CD14-positive monocyte (primary cell): ENCODE results near the gene IGFALS. TPM values are rescaled to one million over a fixed set of nuclear protein-coding genes. Genes with fewer than 3 reads are reported as not detected.

ENCODE experiments used
- DNase-seq, 3 donors: peaks; one replicate each; pipeline ENCODE4 v3.0.0-alpha.2; 2011 to 2022
- H2AFZ ChIP-seq: 2 replicates; pipeline ENCODE4 v1.6.0; 2012; ENCODE audit warnings: mild to moderate bottlenecking, low read depth, low read length, inconsistent platforms; ENCODE audit not compliant: insufficient read depth, poor library complexity, severe bottlenecking
- H3K27ac ChIP-seq, 2 donors: 1 replicate in 1 of 2; 2 replicates in 1 of 2; pipeline ENCODE4 v1.5.1; 2012 to 2013; ENCODE audit warnings: low read length in 2 of 2, control low read depth in 1 of 2, inconsistent platforms in 1 of 2, low read depth in 1 of 2, mild to moderate bottlenecking in 1 of 2
- H3K27me3 ChIP-seq, 2 donors: one replicate each; pipeline versions ENCODE4 v1.6.0 to v1.6.1; 2011 to 2013; ENCODE audit warnings: low read length in 2 of 2; ENCODE audit not compliant: control insufficient read depth in 2 of 2, insufficient read depth in 2 of 2
- H3K36me3 ChIP-seq, 2 donors: replicated peaks in 1 of 2; 1 replicate in 1 of 2; 2 replicates in 1 of 2; pipeline versions ENCODE4 v1.5.1 to v1.6.1; 2012 to 2013; ENCODE audit warnings: low read length in 2 of 2, control low read depth in 1 of 2, inconsistent platforms in 1 of 2, mild to moderate bottlenecking in 1 of 2; ENCODE audit not compliant: insufficient read depth in 2 of 2, control insufficient read depth in 1 of 2
- H3K4me1 ChIP-seq, 2 donors: 1 replicate in 1 of 2; 2 replicates in 1 of 2; pipeline versions ENCODE4 v1.5.1 to v1.6.1; 2012 to 2013; ENCODE audit warnings: low read length in 2 of 2, control low read depth in 1 of 2, inconsistent platforms in 1 of 2, mild to moderate bottlenecking in 1 of 2, moderate library complexity in 1 of 2; ENCODE audit not compliant: insufficient read depth in 2 of 2, control insufficient read depth in 1 of 2
- H3K4me2 ChIP-seq: replicated peaks from 2 replicates; pipeline ENCODE3; 2012; ENCODE audit warnings: low read length, moderate library complexity, mild to moderate bottlenecking; ENCODE audit not compliant: poor library complexity, severe bottlenecking; ENCODE audit errors: extremely low read depth
- H3K4me3 ChIP-seq, 3 experiments: fragments of 200-600 bp in 1 of 3; sonication (generic) in 1 of 3; replicated peaks in 1 of 3; 1 replicate in 2 of 3; 2 replicates in 1 of 3; pipeline ENCODE4 v1.5.1; 2011 to 2013; ENCODE audit warnings: low read length in 3 of 3, mild to moderate bottlenecking in 3 of 3, control low read depth in 2 of 3, low read depth in 2 of 3, inconsistent platforms in 1 of 3, moderate library complexity in 1 of 3
- H3K79me2 ChIP-seq: 2 replicates; pipeline ENCODE4 v1.6.0; 2012; ENCODE audit warnings: mild to moderate bottlenecking, control low read depth, inconsistent platforms, low read length, moderate library complexity; ENCODE audit not compliant: insufficient read depth
- H3K9ac ChIP-seq: 2 replicates; pipeline ENCODE4 v1.6.0; 2017; ENCODE audit warnings: low read length, mild to moderate bottlenecking; ENCODE audit not compliant: insufficient read depth, poor library complexity, severe bottlenecking
- H3K9me3 ChIP-seq, 2 donors: replicated peaks in 1 of 2; 1 replicate in 1 of 2; 2 replicates in 1 of 2; pipeline versions ENCODE4 v1.5.1 to v1.6.1; 2012 to 2013; ENCODE audit warnings: low read length in 2 of 2, control low read depth in 1 of 2; ENCODE audit not compliant: control insufficient read depth in 1 of 2, insufficient read depth in 1 of 2
- H4K20me1 ChIP-seq: 2 replicates; pipeline ENCODE4 v1.6.0; 2012; ENCODE audit warnings: mild to moderate bottlenecking, low read length, control low read depth, moderate library complexity; ENCODE audit not compliant: insufficient read depth
- H3K27ac Mint-ChIP-seq, 7 donors: one replicate each; pipeline ENCODE4 v1.8.0; 2020; ENCODE audit warnings: mild to moderate bottlenecking in 7 of 7, mixed read lengths in 7 of 7, moderate library complexity in 6 of 7, inconsistent platforms in 2 of 7
- H3K27me3 Mint-ChIP-seq, 3 donors: one replicate each; pipeline ENCODE4 v1.8.0; 2021 to 2022; ENCODE audit warnings: low read depth in 3 of 3, mild to moderate bottlenecking in 3 of 3, mixed read lengths in 3 of 3, moderate library complexity in 3 of 3, inconsistent platforms in 1 of 3
- H3K36me3 Mint-ChIP-seq, 2 donors: one replicate each; pipeline ENCODE4 v1.8.0; 2020; ENCODE audit warnings: mixed read lengths in 2 of 2, inconsistent platforms in 1 of 2, mild to moderate bottlenecking in 1 of 2
- H3K4me1 Mint-ChIP-seq: one replicate; pipeline ENCODE4 v1.8.0; 2020; ENCODE audit warnings: mild to moderate bottlenecking, mixed read lengths
- H3K4me3 Mint-ChIP-seq, 2 donors: one replicate each; pipeline ENCODE4 v1.8.0; 2020; ENCODE audit warnings: mild to moderate bottlenecking in 2 of 2, mixed read lengths in 2 of 2, moderate library complexity in 1 of 2
- H3K9me3 Mint-ChIP-seq, 7 donors: one replicate each; pipeline ENCODE4 v1.8.0; 2020 to 2022; ENCODE audit warnings: mixed read lengths in 7 of 7, mild to moderate bottlenecking in 6 of 7, moderate library complexity in 6 of 7, inconsistent platforms in 2 of 7
- CTCF ChIP-seq: fragments of 200-600 bp; IDR thresholded peaks from one replicate; pipeline ENCODE4 v1.8.0; 2022; ENCODE audit warnings: antibody characterized with exemption, mild to moderate bottlenecking
- WGBS: methylation state at CpG from one replicate; pipeline ENCODE4 v1.1.5; 2013; ENCODE audit warnings: missing lambda C conversion rate; ENCODE audit not compliant: insufficient coverage; 5-methylcytosine and 5-hydroxymethylcytosine counted together
- intact Hi-C, 2 donors: fragments of 100-400 bp; cut with micrococcal nuclease; formaldehyde crosslinking; loops; one replicate each; pipeline versions ENCODE4 v1.15.0 to v1.15.1; 2023
- polyA plus RNA-seq, 3 donors: library from polyadenylated mRNA; depleted of rRNA in 1 of 3; unstranded in 2 of 3; stranded (reverse) in 1 of 3; fragments of 300-500 nt in 2 of 3; fragments of >200 nt in 1 of 3; fragmentation: Illumina TruSeq in 2 of 3; gene quantifications; 1 replicate in 2 of 3; 2 replicates in 1 of 3; pipeline ENCODE4 v1.2.3, GENCODE V29; 2012 to 2021

The IGFALS gene
- polyA plus RNA-seq, 3 donors = 0.07 TPM; not detected in 2

DNA sequence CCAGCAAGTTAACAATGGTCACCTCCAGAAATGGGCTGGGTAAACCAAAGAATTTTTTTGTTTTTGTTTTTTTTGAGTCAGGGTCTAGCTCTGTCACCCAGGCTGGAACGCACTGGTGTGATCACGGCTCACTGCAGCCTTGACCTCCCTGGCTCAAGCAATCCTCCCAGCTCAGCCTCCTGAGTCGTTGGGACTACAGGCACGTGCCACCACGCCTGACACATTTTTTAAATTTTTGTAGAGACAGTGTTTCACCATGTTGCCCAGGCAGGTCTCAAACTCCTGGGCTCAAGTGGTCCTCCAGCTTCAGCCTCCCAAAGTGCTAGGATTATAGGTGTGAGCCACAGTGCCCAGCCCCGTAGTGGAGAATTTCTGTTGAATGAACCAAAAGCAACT is 12.8 kb downstream of the IGFALS start:
- Histone ChIP-seq H3K36me3 (peaks cover 29 to 31% of the 10 kb centered on the region in 2 donors), H3K79me2 (peaks cover 52% of the 10 kb centered on the region), H3K4me1 (peaks cover 25 to 33% of the 10 kb centered on the region in 2 donors), H3K4me2 (peak overlapping the region; percentile 11), H3K27ac (no peak overlapping the region), H4K20me1 (peaks cover 74% of the 10 kb centered on the region), H3K4me3 (no peak overlapping the region), H2AFZ (no peak overlapping the region), H3K27me3 (no peaks in the 10 kb centered on the region), H3K9ac (no peak overlapping the region), H3K9me3 (no peaks in the 10 kb centered on the region)
- no peak for DNase-seq
- peaks cover 8 to 43% of the 10 kb centered on the region in 2 donors for H3K36me3 Mint-ChIP-seq
- H3K4me1 Mint-ChIP-seq = peaks cover 27% of the 10 kb centered on the region
- H3K4me3 Mint-ChIP-seq = no peak overlapping the region
- no peak overlapping the region for H3K27ac Mint-ChIP-seq
- no peaks in the 10 kb centered on the region for H3K9me3 Mint-ChIP-seq
- 95% methylated on average over 5 of the region's 6 CpGs for WGBS
- intact Hi-C loops = loop anchor here (5.0 to 10.0 kb wide), 4 partner anchors 47 to 356 kb away; partner anchors contain the start of genes FAHD1 (in 1 of the 2), HAGH (in 1 of the 2), MAPK8IP3 (in 1 of the 2) and NTHL1 (in 1 of the 2)
- no peak for TF ChIP-seq CTCF
- no peaks in the 10 kb centered on the region for H3K27me3 Mint-ChIP-seq

DNA sequence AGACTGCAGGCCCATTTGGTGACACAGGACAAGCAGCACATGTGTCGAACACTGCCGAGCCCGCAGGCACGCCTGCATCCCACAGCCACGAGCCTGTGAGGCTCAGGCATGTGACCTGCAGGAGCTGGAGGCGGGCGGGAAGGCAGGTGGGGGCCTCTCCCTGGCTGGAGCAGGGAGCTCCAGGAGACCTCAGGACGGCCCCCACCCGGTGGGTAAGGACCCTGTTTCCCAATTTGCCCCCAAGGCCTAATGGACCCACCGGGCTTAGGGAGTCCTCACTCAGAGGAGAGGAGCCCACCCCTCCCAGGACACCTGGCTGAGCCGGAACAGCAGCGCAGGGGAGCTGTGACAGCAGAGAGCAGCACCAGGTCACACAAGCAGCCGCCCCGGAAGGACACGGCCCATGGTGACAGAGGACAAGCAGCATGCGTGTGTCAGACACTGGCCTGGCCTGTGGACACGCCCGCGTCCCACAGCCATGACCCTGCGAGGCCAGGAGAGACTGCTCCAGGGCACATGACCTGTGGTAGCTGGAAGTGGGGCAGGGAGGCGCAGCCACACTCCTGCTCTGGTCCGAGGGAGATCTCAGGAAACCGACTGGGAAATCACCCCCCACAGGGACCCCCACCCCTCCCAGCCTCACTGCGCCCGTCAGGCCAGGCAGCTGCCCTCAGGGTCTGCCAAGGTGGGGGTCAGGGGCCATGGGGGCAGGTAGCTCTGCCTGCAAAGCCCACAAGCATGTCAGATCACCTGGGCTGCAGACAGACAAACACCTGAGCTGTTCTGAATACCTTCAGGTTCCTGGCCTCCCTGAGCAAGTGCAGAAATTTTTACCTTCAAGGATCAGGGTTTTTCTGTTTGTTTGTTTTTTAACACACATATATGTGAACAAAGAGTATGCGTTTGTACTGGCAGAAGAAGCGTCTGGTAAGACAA is 13.5 kb downstream of the IGFALS start:
- Mint-ChIP-seq H3K27ac (no peak overlapping the region), H3K9me3 (no peaks in the 10 kb centered on the region), H3K27me3 (no peaks in the 10 kb centered on the region), H3K36me3 (peaks cover 6 to 44% of the 10 kb centered on the region in 2 donors), H3K4me3 (no peak overlapping the region), H3K4me1 (peaks cover 27% of the 10 kb centered on the region)
- intact Hi-C loops = loop anchor here (5.0 to 10.0 kb wide), 6 partner anchors 47 to 355 kb away; partner anchors contain the start of genes MAPK8IP3 (in 2 of the 2), CLCN7 (in 1 of the 2), FAHD1 (in 1 of the 2) and HAGH (in 1 of the 2)
- Histone ChIP-seq H3K27ac (peak overlapping the region in 1 of 2 donors; percentile 14), H3K9ac (no peak overlapping the region), H3K9me3 (no peaks in the 10 kb centered on the region), H4K20me1 (peaks cover 74% of the 10 kb centered on the region), H3K4me1 (peaks cover 25 to 35% of the 10 kb centered on the region in 2 donors), H2AFZ (no peak overlapping the region), H3K4me3 (no peak overlapping the region), H3K27me3 (no peaks in the 10 kb centered on the region), H3K79me2 (peaks cover 50% of the 10 kb centered on the region), H3K4me2 (peak overlapping the region; percentile 11), H3K36me3 (peaks cover 35 to 37% of the 10 kb centered on the region in 2 donors)
- 95% methylated on average over 19 of the region's 27 CpGs for WGBS
- no peak for DNase-seq
- no peak for TF ChIP-seq CTCF
